OCI-LY3 (cell line): ENCODE measurements around the gene RAB3GAP1.
A peak's percentile ranks its signal among the peaks of the same experiment; 100 is the strongest.

Experiments
- H2AFZ ChIP-seq: fragments of 200-600, 300-600 bp; shearing (Covaris generic); 2 replicates; pipeline ENCODE4 v1.6.0; 2014; ENCODE audit warnings: antibody characterized with exemption, low read depth, low read length
- H3K27ac ChIP-seq: fragments of 200-600, 300-600 bp; sonication (generic); 2 replicates; pipeline ENCODE4 v1.5.1; 2014; ENCODE audit warnings: mild to moderate bottlenecking, low read length, moderate library complexity, mixed read lengths
- H3K27me3 ChIP-seq: fragments of 200-600, 300-600 bp; sonication (generic); 2 replicates; pipeline ENCODE4 v1.6.1; 2014; ENCODE audit warnings: low read depth, low read length, mixed read lengths
- H3K36me3 ChIP-seq: fragments of 200-600, 300-600 bp; sonication (generic); replicated peaks from 2 replicates; pipeline ENCODE3; 2014; ENCODE audit warnings: low read depth, low read length, mixed read lengths
- H3K4me1 ChIP-seq: fragments of 300-600, 200-600 bp; sonication (generic); 2 replicates; pipeline ENCODE4 v1.6.1; 2014; ENCODE audit warnings: low read length, mixed read lengths
- H3K4me2 ChIP-seq: fragments of 200-600, 300-600 bp; sonication (generic); 2 replicates; pipeline ENCODE4 v1.6.1; 2014; ENCODE audit warnings: low read length, mixed read lengths
- H3K4me3 ChIP-seq: fragments of 300-600, 200-600 bp; sonication (generic); 2 replicates; pipeline ENCODE4 v1.5.1; 2014; ENCODE audit warnings: antibody characterized with exemption, mild to moderate bottlenecking, low read length, moderate library complexity
- H3K79me2 ChIP-seq: fragments of 300-600, 200-600 bp; shearing (Covaris generic); 2 replicates; pipeline ENCODE4 v1.6.1; 2014; ENCODE audit warnings: mild to moderate bottlenecking, low read length, mixed read lengths
- H3K9ac ChIP-seq: fragments of 300-600, 200-600 bp; shearing (Covaris generic); 2 replicates; pipeline ENCODE4 v1.6.0; 2014; ENCODE audit warnings: mild to moderate bottlenecking, low read length, moderate library complexity
- H3K9me3 ChIP-seq: fragments of 200-600, 300-600 bp; shearing (Covaris generic); 2 replicates; pipeline ENCODE4 v1.6.1; 2014; ENCODE audit warnings: low read length, mixed read lengths; ENCODE audit not compliant: insufficient read depth
- H4K20me1 ChIP-seq: fragments of 200-600, 300-600 bp; sonication (generic); 2 replicates; pipeline ENCODE4 v1.6.1; 2016; ENCODE audit warnings: low read length, mixed read lengths; ENCODE audit not compliant: insufficient read depth
- EZH2phosphoT487 ChIP-seq: fragments of 200-600 bp; shearing (Covaris generic); IDR thresholded peaks from 2 replicates; pipeline ENCODE4 v1.6.1; 2018; ENCODE audit warnings: antibody characterized with exemption, mixed run types, low read depth
- TF ChIP-seq, protein P1 (sequence below): fragments of 200-600, 300-600 bp; sonication (generic); IDR thresholded peaks from 2 replicates; pipeline ENCODE4 v1.5.1; 2014; ENCODE audit warnings: antibody characterized with exemption, low read length, low read depth

RAB3GAP1 gene

DNA sequence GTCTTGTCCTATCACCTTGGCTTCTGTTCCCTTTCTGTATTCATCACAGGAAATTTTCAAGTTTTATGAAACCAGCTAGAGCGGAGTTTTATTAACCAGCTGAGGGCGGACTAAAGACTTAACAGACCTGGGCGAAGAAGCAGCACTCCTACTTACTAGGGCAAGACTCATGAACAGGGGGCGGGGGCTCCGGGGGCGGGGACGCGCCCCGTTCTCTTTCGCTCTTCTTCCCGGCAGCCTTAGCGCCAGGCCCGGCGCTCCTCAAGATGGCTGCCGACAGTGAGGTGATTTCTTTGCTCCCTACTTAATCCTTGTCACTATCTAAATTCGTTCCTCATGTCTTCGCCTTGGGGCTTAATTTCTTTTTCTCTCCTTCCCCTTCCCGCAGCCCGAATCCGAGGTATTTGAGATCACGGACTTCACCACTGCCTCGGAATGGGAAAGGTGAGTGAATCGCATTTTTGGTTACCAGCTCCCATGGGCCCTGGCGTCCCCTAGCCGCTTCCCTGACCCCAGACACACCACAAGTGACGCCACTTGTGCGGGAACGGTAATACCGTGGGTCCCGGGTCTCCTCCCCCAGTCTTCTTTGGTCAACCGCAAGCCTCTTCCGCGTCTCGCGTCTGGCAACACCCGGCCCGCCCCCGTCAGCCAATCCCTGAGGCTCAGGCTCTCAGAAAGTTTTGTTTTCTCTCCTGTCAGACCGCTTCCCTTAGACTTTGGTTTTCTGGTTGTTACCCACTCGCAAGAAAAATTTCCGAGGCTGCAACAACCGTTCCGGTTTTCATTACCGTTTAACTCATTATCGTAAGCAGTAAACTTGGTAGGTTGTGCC is at the start of gene RAB3GAP1:
Gene RAB3GAP1, plus strand, starts transcription at position 251 of the 835 bp plus-strand sequence. Its CDS starts 16 bp downstream, at position 267.
- Histone ChIP-seq H3K4me1 (peaks cover 20% of the 10 kb centered on the region), H3K79me2 (peaks cover 48% of the 10 kb centered on the region)
- TF ChIP-seq, protein P1, sequence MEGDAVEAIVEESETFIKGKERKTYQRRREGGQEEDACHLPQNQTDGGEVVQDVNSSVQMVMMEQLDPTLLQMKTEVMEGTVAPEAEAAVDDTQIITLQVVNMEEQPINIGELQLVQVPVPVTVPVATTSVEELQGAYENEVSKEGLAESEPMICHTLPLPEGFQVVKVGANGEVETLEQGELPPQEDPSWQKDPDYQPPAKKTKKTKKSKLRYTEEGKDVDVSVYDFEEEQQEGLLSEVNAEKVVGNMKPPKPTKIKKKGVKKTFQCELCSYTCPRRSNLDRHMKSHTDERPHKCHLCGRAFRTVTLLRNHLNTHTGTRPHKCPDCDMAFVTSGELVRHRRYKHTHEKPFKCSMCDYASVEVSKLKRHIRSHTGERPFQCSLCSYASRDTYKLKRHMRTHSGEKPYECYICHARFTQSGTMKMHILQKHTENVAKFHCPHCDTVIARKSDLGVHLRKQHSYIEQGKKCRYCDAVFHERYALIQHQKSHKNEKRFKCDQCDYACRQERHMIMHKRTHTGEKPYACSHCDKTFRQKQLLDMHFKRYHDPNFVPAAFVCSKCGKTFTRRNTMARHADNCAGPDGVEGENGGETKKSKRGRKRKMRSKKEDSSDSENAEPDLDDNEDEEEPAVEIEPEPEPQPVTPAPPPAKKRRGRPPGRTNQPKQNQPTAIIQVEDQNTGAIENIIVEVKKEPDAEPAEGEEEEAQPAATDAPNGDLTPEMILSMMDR = no peak; the same call in 1 of the 2 replicates

DNA sequence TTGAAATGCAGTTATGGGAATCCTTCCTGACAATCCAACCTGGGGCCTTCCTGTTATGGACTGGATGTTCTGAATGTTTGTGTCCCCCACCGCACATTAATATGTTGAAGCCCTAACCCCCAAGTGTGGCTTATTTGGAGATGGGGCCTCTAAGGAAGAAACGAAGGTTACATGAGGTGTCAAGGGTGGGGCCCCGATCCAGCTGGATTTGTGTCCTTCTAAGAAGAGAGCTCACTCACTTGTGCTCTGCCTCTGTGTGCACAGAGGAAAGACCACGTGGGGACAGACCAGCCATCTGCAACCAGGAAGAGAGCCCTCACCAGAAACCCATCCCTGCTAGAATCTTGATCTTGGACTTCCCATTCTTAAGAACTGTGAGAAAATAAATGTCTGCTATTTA is 49.3 kb upstream of the RAB3GAP1 start:
- H3K4me2 ChIP-seq = no peak overlapping the region
- H3K79me2 ChIP-seq = no peaks in the 10 kb centered on the region
- H3K27me3 ChIP-seq = peaks cover 20% of the 10 kb centered on the region; the same call in 1 of the 2 replicates
- H3K36me3 ChIP-seq = no peaks in the 10 kb centered on the region
- H3K9ac ChIP-seq = no peak overlapping the region
- H2AFZ ChIP-seq = no peak overlapping the region
- no peaks in the 10 kb centered on the region for H3K9me3 ChIP-seq
- H3K4me3 ChIP-seq = no peak overlapping the region
- TF ChIP-seq, protein P1 = no peak
- no peak for TF ChIP-seq EZH2phosphoT487
- H3K4me1 ChIP-seq = peaks cover 8% of the 10 kb centered on the region
- H3K27ac ChIP-seq = no peak overlapping the region
- no peaks in the 10 kb centered on the region for H4K20me1 ChIP-seq

More for the DNA sequence above, at the start of gene RAB3GAP1:
- Histone ChIP-seq H3K36me3 (peaks cover 7% of the 10 kb centered on the region), H3K27ac (peak within 1 kb of the TSS; percentile 88), H3K9me3 (no peaks in the 10 kb centered on the region), H4K20me1 (peaks cover 24% of the 10 kb centered on the region), H3K9ac (peak within 1 kb of the TSS; percentile 95), H3K4me2 (peak within 1 kb of the TSS; percentile 89), H3K27me3 (no peaks in the 10 kb centered on the region; the same call in 1 of the 2 replicates), H3K4me3 (peak within 1 kb of the TSS; percentile 91), H2AFZ (peak within 1 kb of the TSS; percentile 98)

DNA sequence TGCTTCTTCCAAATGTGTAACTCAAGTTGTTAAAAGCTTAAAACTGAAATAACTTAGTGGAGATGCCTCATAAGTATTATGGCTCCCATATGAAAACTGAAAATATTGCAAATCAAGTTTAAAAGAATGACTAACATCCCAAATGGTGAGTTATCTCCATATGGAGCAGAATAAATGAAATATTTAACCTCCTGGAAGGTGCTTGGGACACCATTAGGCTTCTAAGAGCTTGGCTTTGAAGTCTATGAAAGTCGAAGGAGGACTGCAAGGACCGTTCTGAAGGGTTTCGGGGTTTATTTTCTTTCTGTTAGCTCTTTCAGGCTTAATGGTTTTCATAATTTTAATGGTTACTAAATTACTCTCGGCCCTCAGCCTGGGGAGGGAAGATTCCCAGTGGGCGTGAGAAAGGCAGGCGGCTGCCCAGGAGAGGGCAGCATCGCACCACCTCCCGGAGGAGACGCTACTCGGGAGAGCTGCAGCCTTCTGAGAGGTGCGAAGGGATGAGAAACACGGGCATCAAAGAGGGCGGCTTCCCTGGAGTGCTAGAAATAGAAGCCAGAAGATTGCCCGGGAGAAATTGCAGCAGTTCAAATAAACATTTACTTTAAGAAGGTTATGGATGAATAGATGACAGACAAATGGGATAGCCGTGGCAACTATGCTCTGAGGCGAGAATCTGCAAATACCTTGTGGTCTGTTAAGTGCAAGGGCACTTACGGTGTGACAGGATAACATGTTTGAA is 47.9 kb upstream of the RAB3GAP1 start:
- Histone ChIP-seq H3K4me3 (peak overlapping the region; percentile 4; the same call in 1 of the 2 replicates), H3K9ac (no peak overlapping the region)

More for the DNA sequence above, 47.9 kb upstream of the RAB3GAP1 start:
- Histone ChIP-seq H2AFZ (peak overlapping the region; percentile 29; the same call in 1 of the 2 replicates), H3K27me3 (peaks cover 16% of the 10 kb centered on the region; the same call in 1 of the 2 replicates), H3K4me2 (peak overlapping the region; percentile 54), H4K20me1 (no peaks in the 10 kb centered on the region), H3K27ac (no peak overlapping the region), H3K36me3 (no peaks in the 10 kb centered on the region), H3K79me2 (no peaks in the 10 kb centered on the region), H3K4me1 (peaks cover 8% of the 10 kb centered on the region), H3K9me3 (no peaks in the 10 kb centered on the region)
- no peak for TF ChIP-seq EZH2phosphoT487
- TF ChIP-seq, protein P1 = peak; percentile 95
